Fibroblast of the aortic adventitia (primary cell): Measurements from ENCODE around the gene IRX2. TPM values are rescaled to one million over a fixed set of nuclear protein-coding genes. Genes with fewer than 3 reads are reported as not detected.

Source experiments
- DNase-seq: peaks from one replicate; pipeline ENCODE4 v3.0.0-alpha.2; 2010; ENCODE audit warnings: low read depth
- H3K4me3 ChIP-seq: 2 replicates; pipeline ENCODE4 v1.5.1; 2011; ENCODE audit warnings: low read depth, mild to moderate bottlenecking, control low read depth, low read length, moderate library complexity
- CTCF ChIP-seq: IDR thresholded peaks from 2 replicates; pipeline ENCODE4 v1.5.1; 2011; ENCODE audit warnings: mild to moderate bottlenecking, low read length, control low read depth, inconsistent platforms; ENCODE audit not compliant: insufficient read depth
- total RNA-seq: library from RNA; depleted of rRNA; stranded (reverse); fragments of >200 nt; gene quantifications from 2 replicates; pipeline ENCODE4 v1.2.3, GENCODE V29; 2012; ENCODE audit warnings: low replicate concordance

IRX2 gene
- total RNA-seq, 1 donor: 0.90 TPM

- DNase-seq: no peak
- TF ChIP-seq CTCF: no peak
- H3K4me3 ChIP-seq: no peak overlapping the region
These were observed 3.2 kb downstream of the IRX2 start for GRCh38 chr5:2748179-2748860.

DNA sequence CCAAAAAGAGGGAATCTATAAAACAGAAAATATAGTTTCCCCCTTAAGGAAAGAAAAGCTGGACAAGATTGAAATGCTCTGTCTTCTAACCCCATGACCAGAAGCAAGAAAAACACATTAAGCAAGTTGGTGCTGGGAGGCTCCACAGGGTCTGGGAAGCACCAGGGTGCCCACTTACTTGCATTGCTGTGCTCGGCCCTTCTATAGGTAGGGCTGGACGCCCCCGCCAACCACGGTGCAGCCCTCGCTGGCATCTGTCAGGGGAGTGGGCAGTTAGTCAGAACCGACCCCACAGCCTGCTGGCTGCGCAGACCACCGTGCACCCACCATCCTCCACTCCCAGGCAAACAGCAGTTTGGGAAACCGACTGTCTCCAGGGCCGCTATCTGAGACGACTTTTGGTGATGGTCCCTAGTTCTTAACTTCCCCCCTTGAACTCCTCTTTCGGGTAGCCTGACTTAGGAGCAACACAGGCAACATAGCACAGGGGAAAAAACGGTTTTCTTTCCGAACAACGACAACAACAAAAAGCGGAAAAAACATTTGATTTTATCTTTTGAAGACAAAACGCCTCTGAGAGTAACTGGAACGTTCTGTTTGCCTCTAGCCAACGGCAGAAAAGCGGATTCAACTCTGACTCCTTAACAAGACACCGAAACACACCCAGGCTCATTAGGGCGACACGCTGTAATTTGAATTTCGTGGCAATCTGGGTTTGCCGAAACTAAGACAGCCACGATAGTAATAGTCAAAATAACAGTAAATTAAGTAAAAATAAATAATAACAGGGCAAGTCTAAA lies 3.9 kb downstream of the IRX2 start:
- TF ChIP-seq CTCF: no peak
- no peak overlapping the region for H3K4me3 ChIP-seq
- DNase-seq: no peak

GRCh38 chr5:2746561-2747032 lies 4.9 kb downstream of the IRX2 start:
- TF ChIP-seq CTCF: no peak
- peak; percentile 10 for DNase-seq
- H3K4me3 ChIP-seq: no peak overlapping the region

DNA sequence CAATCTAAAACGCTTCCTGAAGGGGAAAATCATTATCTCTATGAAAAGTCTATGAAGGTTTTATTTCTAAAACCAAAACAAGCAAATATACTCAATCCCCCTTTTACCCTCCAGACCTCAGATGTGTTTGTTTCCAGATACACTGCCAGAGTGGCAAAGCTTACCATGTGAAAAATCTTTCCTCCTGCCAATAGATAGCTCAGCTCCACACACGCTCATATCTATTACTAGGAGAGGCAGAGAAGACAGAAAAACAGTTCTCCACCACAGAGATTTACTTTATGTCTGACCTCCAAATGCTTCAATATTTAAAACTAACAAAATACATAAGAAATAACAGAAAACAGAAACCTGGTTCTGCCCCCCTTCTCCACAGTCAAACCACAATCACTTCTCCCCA lies 7.0 kb downstream of the IRX2 start:
- no peak overlapping the region for H3K4me3 ChIP-seq
- no peak for TF ChIP-seq CTCF
- no peak for DNase-seq

- TF ChIP-seq CTCF: no peak
- no peak for DNase-seq
- H3K4me3 ChIP-seq: no peak overlapping the region
These were observed 8.4 kb downstream of the IRX2 start for GRCh38 chr5:2742921-2743679.

DNA sequence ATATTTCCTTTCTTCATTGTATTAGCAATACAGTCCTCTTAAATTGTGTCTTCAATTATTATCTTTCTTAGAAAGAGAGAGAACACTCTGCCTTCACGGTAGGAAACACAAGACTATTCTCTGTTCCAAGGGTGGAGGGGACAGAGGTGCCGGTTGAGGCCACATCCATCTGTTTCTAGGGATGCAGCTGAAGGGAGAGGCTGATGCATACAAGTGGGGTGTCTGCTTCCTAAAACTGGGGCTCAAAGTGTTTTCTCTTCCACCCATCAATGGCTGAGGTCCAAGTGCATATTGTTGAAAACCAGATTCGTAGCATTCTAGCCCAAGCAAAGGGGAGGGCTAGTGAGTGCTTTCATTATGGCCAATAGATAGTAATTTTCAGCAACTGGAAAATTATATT lies 9.5 kb downstream of the IRX2 start:
- no peak for DNase-seq
- TF ChIP-seq CTCF: no peak
- no peak overlapping the region for H3K4me3 ChIP-seq
